H9 (cell line): ENCODE results near the gene E2F7. TPM values are rescaled to one million over a fixed set of nuclear protein-coding genes. Genes with fewer than 3 reads are reported as not detected.

Source experiments
- DNase-seq: peaks from one replicate; pipeline ENCODE4 v3.0.0-alpha.2; 2017
- H2AFZ ChIP-seq: one replicate; pipeline ENCODE4 v1.6.1; 2013; ENCODE audit warnings: mild to moderate bottlenecking, low read length, control low read depth, moderate library complexity
- H2AK5ac ChIP-seq: 2 replicates; pipeline ENCODE4 v1.6.1; 2013; ENCODE audit warnings: low read length, control low read depth, mixed read lengths; ENCODE audit not compliant: insufficient read length
- H2BK120ac ChIP-seq: one replicate; pipeline ENCODE4 v1.6.1; 2013; ENCODE audit warnings: low read depth, mild to moderate bottlenecking, low read length, control low read depth, inconsistent platforms; ENCODE audit not compliant: poor library complexity, severe bottlenecking
- H2BK12ac ChIP-seq: 2 replicates; pipeline ENCODE4 v1.6.1; 2013; ENCODE audit warnings: low read length, control low read depth, mixed read lengths, low read depth; ENCODE audit not compliant: insufficient read length
- H2BK15ac ChIP-seq: 2 replicates; pipeline ENCODE4 v1.6.1; 2013; ENCODE audit warnings: low read depth, low read length, control low read depth
- H2BK20ac ChIP-seq: one replicate; pipeline ENCODE4 v1.6.1; 2013; ENCODE audit warnings: low read depth, mild to moderate bottlenecking, low read length, control low read depth, inconsistent platforms; ENCODE audit not compliant: poor library complexity, severe bottlenecking
- H2BK5ac ChIP-seq: 2 replicates; pipeline ENCODE4 v1.6.1; 2013; ENCODE audit warnings: low read length, control low read depth, mixed read lengths; ENCODE audit not compliant: insufficient read length
- H3K14ac ChIP-seq: 2 replicates; pipeline ENCODE4 v1.6.1; 2013; ENCODE audit warnings: low read length, control low read depth; ENCODE audit not compliant: insufficient read depth
- H3K18ac ChIP-seq: 2 replicates; pipeline ENCODE4 v1.6.1; 2013; ENCODE audit warnings: low read depth, mild to moderate bottlenecking, mixed read lengths, low read length, control low read depth; ENCODE audit not compliant: insufficient read length
- H3K23ac ChIP-seq: 2 replicates; pipeline ENCODE4 v1.6.1; 2013; ENCODE audit warnings: low read length, control low read depth, mixed read lengths, low read depth; ENCODE audit not compliant: insufficient read length
- H3K23me2 ChIP-seq: 2 replicates; pipeline ENCODE4 v1.6.1; 2013; ENCODE audit warnings: low read depth, mild to moderate bottlenecking, mixed read lengths, low read length, control low read depth; ENCODE audit not compliant: insufficient read length, poor library complexity, severe bottlenecking
- H3K27ac ChIP-seq: 2 replicates; pipeline ENCODE4 v1.5.1; 2013; ENCODE audit warnings: low read length, control low read depth, mixed read lengths, low read depth; ENCODE audit not compliant: insufficient read length
- H3K27me3 ChIP-seq: 2 replicates; pipeline ENCODE4 v1.6.1; 2013; ENCODE audit warnings: low read length, control low read depth, inconsistent platforms; ENCODE audit not compliant: insufficient read depth
- H3K4ac ChIP-seq: 2 replicates; pipeline ENCODE4 v1.6.1; 2013; ENCODE audit warnings: low read depth, mild to moderate bottlenecking, control low read depth, inconsistent platforms, low read length, moderate library complexity
- H3K4me1 ChIP-seq: 2 replicates; pipeline ENCODE4 v1.6.1; 2013; ENCODE audit warnings: low read length, control low read depth, inconsistent platforms; ENCODE audit not compliant: insufficient read depth
- H3K4me2 ChIP-seq: 2 replicates; pipeline ENCODE4 v1.6.1; 2013; ENCODE audit warnings: low read length, control low read depth, mixed read lengths; ENCODE audit not compliant: insufficient read length, insufficient read depth
- H3K56ac ChIP-seq: 2 replicates; pipeline ENCODE4 v1.6.1; 2013; ENCODE audit warnings: low read depth, mild to moderate bottlenecking, mixed read lengths, low read length, control low read depth; ENCODE audit not compliant: insufficient read length
- H3K79me1 ChIP-seq: 2 replicates; pipeline ENCODE4 v1.6.1; 2013; ENCODE audit warnings: low read depth, mild to moderate bottlenecking, moderate library complexity, low read length, control low read depth, inconsistent platforms; ENCODE audit not compliant: insufficient read depth, poor library complexity, severe bottlenecking
- H3K79me2 ChIP-seq: 2 replicates; pipeline ENCODE4 v1.6.1; 2013; ENCODE audit warnings: low read length, control low read depth, inconsistent platforms; ENCODE audit not compliant: insufficient read depth
- H3K9ac ChIP-seq: 2 replicates; pipeline ENCODE4 v1.6.1; 2013; ENCODE audit warnings: low read length, control low read depth, mixed read lengths; ENCODE audit not compliant: insufficient read length; ENCODE audit errors: extremely low read depth
- H3K9me3 ChIP-seq: one replicate; pipeline ENCODE4 v1.6.1; 2013; ENCODE audit warnings: low read depth, low read length, inconsistent platforms; ENCODE audit not compliant: control insufficient read depth
- H3T11ph ChIP-seq: one replicate; pipeline ENCODE4 v1.6.1; 2013; ENCODE audit warnings: mild to moderate bottlenecking, low read length, control low read depth, inconsistent platforms
- H4K20me1 ChIP-seq: one replicate; pipeline ENCODE4 v1.6.1; 2013; ENCODE audit not compliant: control insufficient read depth, insufficient read length, insufficient read depth
- H4K5ac ChIP-seq: 2 replicates; pipeline ENCODE4 v1.6.1; 2013; ENCODE audit warnings: low read depth, mild to moderate bottlenecking, mixed read lengths, low read length, control low read depth; ENCODE audit not compliant: insufficient read length
- H4K8ac ChIP-seq: replicated peaks from 2 replicates; pipeline ENCODE4 v1.6.1; 2013; ENCODE audit warnings: low read length, control low read depth, mixed read lengths, low read depth; ENCODE audit not compliant: insufficient read length
- H4K91ac ChIP-seq: 2 replicates; pipeline ENCODE4 v1.6.1; 2013; ENCODE audit warnings: low read depth, mild to moderate bottlenecking, moderate library complexity, mixed read lengths, low read length, control low read depth; ENCODE audit not compliant: insufficient read length
- H3K27ac Mint-ChIP-seq, 3 experiments: 2 replicates in 2 of 3; 3 replicates in 1 of 3; pipeline ENCODE4 v1.8.0; 2020 to 2021; ENCODE audit warnings: mixed read lengths in 3 of 3, mild to moderate bottlenecking in 1 of 3, moderate library complexity in 1 of 3
- H3K27me3 Mint-ChIP-seq: 2 replicates; pipeline ENCODE4 v1.8.0; 2021; ENCODE audit warnings: low read depth, mild to moderate bottlenecking, moderate library complexity, mixed read lengths
- H3K36me3 Mint-ChIP-seq, 3 experiments: 2 replicates in 2 of 3; 3 replicates in 1 of 3; pipeline ENCODE4 v1.8.0; 2020 to 2021; ENCODE audit warnings: low read depth in 3 of 3, mixed read lengths in 3 of 3; ENCODE audit not compliant: insufficient read depth in 1 of 3
- H3K4me1 Mint-ChIP-seq, 2 experiments: 2 replicates each; pipeline ENCODE4 v1.8.0; 2020; ENCODE audit warnings: mixed read lengths in 2 of 2
- H3K4me3 Mint-ChIP-seq, 2 experiments: 2 replicates in 1 of 2; 3 replicates in 1 of 2; pipeline ENCODE4 v1.8.0; 2020 to 2021; ENCODE audit warnings: mild to moderate bottlenecking in 2 of 2, mixed read lengths in 2 of 2, moderate library complexity in 1 of 2
- H3K9me3 Mint-ChIP-seq, 2 experiments: 2 replicates in 1 of 2; 3 replicates in 1 of 2; pipeline ENCODE4 v1.8.0; 2020; ENCODE audit warnings: mild to moderate bottlenecking in 2 of 2, mixed read lengths in 2 of 2, moderate library complexity in 1 of 2
- WGBS: extraction: QIAGEN DNeasy Blood & Tissue Kit; methylation state at CpG from one replicate; pipeline ENCODE4 v1.1.7; 2013; ENCODE audit warnings: missing lambda C conversion rate, low lambda C conversion rate, mixed read lengths; ENCODE audit not compliant: insufficient read length; ENCODE audit errors: extremely low coverage; 5-methylcytosine and 5-hydroxymethylcytosine counted together
- total RNA-seq: library from RNA; stranded (reverse); gene quantifications from 2 replicates; pipeline ENCODE4 v1.2.1, GENCODE V29; 2021
- TF ChIP-seq, protein P1 (sequence below): fragments of 200-600 bp; sonication (generic); conservative IDR thresholded peaks from 3 replicates; pipeline ENCODE4 v1.8.0; 2021; ENCODE audit warnings: antibody characterized with exemption, mild to moderate bottlenecking

The E2F7 gene
- total RNA-seq, 1 experiment from 2014 or later: 24.5 TPM

DNA sequence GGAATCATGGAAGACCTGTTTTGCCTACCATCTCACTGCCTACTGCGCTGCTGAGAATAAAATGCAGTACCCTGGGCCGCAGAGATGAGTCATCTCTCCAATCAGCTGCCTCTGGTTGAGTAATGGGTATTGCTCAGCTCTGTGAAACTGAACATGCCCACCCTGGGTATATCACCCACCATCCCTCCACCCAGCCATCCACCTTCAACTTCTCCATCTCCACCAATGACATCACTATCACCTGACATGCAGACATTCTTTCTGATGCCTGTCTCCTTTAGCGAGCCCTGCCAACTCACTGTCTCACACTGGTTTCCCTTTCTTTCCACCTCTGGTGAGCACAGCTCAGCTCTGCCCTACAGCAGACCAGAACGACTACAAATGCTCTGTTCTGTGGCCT, 33.6 kb downstream of the E2F7 start:
- H3K4me2 ChIP-seq: no peak overlapping the region
- peaks cover 30 to 82% (median 62%) of the 10 kb centered on the region in 3 experiments for H3K36me3 Mint-ChIP-seq

More for the DNA sequence above, 33.6 kb downstream of the E2F7 start:
- Histone ChIP-seq H2AFZ (no peak overlapping the region), H2BK15ac (no peak overlapping the region), H3K27ac (no peak overlapping the region), H3K4ac (no peak overlapping the region), H3K9ac (no peak overlapping the region), H4K5ac (no peak overlapping the region), H3K9me3 (no peaks in the 10 kb centered on the region), H2BK12ac (no peak overlapping the region), H4K8ac (no peak overlapping the region), H3K18ac (no peak overlapping the region), H4K20me1 (no peaks in the 10 kb centered on the region), H3K23me2 (no peaks in the 10 kb centered on the region), H4K91ac (no peak overlapping the region), H2BK5ac (no peak overlapping the region), H3K79me1 (no peaks in the 10 kb centered on the region), H3T11ph (no peak overlapping the region), H2AK5ac (no peak overlapping the region), H2BK120ac (no peak overlapping the region), H3K4me1 (no peaks in the 10 kb centered on the region), H3K56ac (no peak overlapping the region), H3K14ac (no peak overlapping the region), H3K79me2 (no peaks in the 10 kb centered on the region), H3K23ac (no peak overlapping the region), H2BK20ac (no peak overlapping the region), H3K27me3 (no peaks in the 10 kb centered on the region)
- no CpG with 5 or more reads among the region's 4 CpGs for WGBS
- no peak for DNase-seq
- Mint-ChIP-seq H3K9me3 (no peaks in the 10 kb centered on the region), H3K27ac (peak overlapping the region in 2 of 3 experiments; percentile 4 to 37; a peak in 3 of 7 replicates), H3K27me3 (no peaks in the 10 kb centered on the region), H3K4me1 (no peaks in the 10 kb centered on the region), H3K4me3 (no peak overlapping the region)
- TF ChIP-seq, protein P1, sequence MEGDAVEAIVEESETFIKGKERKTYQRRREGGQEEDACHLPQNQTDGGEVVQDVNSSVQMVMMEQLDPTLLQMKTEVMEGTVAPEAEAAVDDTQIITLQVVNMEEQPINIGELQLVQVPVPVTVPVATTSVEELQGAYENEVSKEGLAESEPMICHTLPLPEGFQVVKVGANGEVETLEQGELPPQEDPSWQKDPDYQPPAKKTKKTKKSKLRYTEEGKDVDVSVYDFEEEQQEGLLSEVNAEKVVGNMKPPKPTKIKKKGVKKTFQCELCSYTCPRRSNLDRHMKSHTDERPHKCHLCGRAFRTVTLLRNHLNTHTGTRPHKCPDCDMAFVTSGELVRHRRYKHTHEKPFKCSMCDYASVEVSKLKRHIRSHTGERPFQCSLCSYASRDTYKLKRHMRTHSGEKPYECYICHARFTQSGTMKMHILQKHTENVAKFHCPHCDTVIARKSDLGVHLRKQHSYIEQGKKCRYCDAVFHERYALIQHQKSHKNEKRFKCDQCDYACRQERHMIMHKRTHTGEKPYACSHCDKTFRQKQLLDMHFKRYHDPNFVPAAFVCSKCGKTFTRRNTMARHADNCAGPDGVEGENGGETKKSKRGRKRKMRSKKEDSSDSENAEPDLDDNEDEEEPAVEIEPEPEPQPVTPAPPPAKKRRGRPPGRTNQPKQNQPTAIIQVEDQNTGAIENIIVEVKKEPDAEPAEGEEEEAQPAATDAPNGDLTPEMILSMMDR: no peak
